Vagina (tissue), 2 donors: ENCODE data around the gene OGT. TPM values are rescaled to one million over a fixed set of nuclear protein-coding genes. Genes with fewer than 3 reads are reported as not detected.
"Not testable (repeated sequence)": the region's sequence is repeated elsewhere in the genome, so short reads cannot be mapped to it uniquely, and the experiment has no call there.

Source experiments
- DNase-seq, 2 donors: peaks; one replicate each; pipeline ENCODE4 v3.0.0-alpha.2; 2017; ENCODE audit errors: extremely low spot score in 2 of 2
- H3K27ac ChIP-seq: fragments of 200-600 bp; sonication (generic); one replicate; pipeline ENCODE4 v1.5.1; 2019
- H3K27me3 ChIP-seq: fragments of 200-600 bp; sonication (generic); one replicate; pipeline ENCODE4 v1.5.1; 2019
- H3K36me3 ChIP-seq, 2 donors: fragments of 200-600 bp; sonication (generic); one replicate each; pipeline ENCODE4 v1.5.1; 2017 to 2019
- H3K4me1 ChIP-seq: fragments of 200-600 bp; sonication (generic); one replicate; pipeline ENCODE4 v1.5.1; 2019
- H3K4me3 ChIP-seq, 2 donors: fragments of 200-600 bp; sonication (generic); 1 replicate in 1 of 2; 2 replicates in 1 of 2; pipeline ENCODE4 v1.5.1; 2016 to 2019
- H3K9me3 ChIP-seq: fragments of 200-600 bp; sonication (generic); one replicate; pipeline ENCODE4 v1.5.1; 2019
- POLR2A ChIP-seq, 2 donors: fragments of 450-650 bp; IDR thresholded peaks; one replicate each; pipeline ENCODE4 v1.6.1; 2017; ENCODE audit warnings: antibody characterized with exemption in 2 of 2, mild to moderate bottlenecking in 2 of 2, moderate library complexity in 2 of 2
- POLR2AphosphoS5 ChIP-seq, 2 donors: sonication (generic); formaldehyde crosslinking; IDR thresholded peaks; one replicate each; pipeline ENCODE4 v1.9.0; 2017; ENCODE audit warnings: antibody characterized with exemption in 2 of 2, mild to moderate bottlenecking in 2 of 2, low read depth in 1 of 2; ENCODE audit not compliant: insufficient read depth in 1 of 2
- intact Hi-C: fragments of 100-400 bp; cut with DNase I; formaldehyde crosslinking; loops from one replicate; pipeline ENCODE4 v1.15.1; 2023
- total RNA-seq: library from RNA; depleted of rRNA; stranded (reverse); fragments of >200 nt; gene quantifications from one replicate; pipeline ENCODE4 v1.2.3, GENCODE V29; 2016
- TF ChIP-seq, protein P1 (sequence below), 3 experiments: fragments of 450-650 bp in 2 of 3; fragments of 200-600 bp in 1 of 3; sonication (generic) in 1 of 3; IDR thresholded peaks; one replicate each; pipeline ENCODE4 v1.5.1; 2017 to 2019; ENCODE audit warnings: antibody characterized with exemption in 3 of 3, mild to moderate bottlenecking in 2 of 3, moderate library complexity in 2 of 3

OGT gene
- total RNA-seq, 1 donor from 2014 or later: 173 TPM

DNA sequence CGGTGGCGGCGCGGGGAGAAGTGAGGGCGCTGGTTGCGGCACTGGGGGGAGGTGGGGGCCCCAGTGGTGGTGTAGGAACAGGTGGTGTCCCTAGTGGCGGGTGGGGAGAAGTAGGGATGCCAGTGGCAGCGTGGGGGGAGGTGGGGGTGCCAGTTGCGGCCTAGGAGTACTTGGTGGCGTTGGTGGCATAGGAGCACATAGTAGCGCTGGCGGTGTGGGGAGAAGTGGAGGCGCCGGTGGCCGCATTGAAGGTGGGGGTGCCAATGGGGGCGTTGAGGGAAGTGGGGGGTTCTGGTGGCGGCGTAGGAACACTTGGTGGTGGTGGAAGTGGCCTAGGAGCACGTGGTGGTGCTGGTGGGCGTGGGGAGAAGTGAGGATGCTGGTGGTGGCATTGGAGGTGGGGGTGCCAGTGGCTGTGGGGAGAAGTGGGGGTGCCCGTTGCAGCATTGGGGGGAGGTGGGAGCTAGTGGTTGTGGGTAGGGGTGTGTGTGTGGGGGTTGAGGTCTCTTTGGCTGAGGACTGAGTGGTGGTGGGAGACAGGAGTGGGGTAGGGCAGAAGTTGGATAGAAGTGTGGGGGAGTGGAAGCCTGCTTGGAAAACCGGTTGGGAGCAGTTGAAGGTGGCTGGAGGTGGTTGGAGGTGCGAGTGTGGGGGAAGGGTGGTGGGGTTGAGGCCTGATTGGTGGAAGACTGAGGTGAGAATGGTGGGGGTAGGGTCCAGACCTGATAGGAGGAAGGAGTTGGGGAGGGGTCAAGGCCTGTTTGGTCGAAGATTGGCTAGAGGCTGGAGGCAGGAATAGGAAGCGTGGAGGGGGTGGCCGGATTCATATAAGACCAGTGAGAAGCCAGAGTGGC lies 46.5 kb downstream of the OGT start:
- TF ChIP-seq, protein P1, sequence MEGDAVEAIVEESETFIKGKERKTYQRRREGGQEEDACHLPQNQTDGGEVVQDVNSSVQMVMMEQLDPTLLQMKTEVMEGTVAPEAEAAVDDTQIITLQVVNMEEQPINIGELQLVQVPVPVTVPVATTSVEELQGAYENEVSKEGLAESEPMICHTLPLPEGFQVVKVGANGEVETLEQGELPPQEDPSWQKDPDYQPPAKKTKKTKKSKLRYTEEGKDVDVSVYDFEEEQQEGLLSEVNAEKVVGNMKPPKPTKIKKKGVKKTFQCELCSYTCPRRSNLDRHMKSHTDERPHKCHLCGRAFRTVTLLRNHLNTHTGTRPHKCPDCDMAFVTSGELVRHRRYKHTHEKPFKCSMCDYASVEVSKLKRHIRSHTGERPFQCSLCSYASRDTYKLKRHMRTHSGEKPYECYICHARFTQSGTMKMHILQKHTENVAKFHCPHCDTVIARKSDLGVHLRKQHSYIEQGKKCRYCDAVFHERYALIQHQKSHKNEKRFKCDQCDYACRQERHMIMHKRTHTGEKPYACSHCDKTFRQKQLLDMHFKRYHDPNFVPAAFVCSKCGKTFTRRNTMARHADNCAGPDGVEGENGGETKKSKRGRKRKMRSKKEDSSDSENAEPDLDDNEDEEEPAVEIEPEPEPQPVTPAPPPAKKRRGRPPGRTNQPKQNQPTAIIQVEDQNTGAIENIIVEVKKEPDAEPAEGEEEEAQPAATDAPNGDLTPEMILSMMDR (IDR thresholded peaks at IDR 0.05): no peak
- TF ChIP-seq POLR2AphosphoS5 (IDR thresholded peaks at IDR 0.05; ENCODE audit: insufficient read depth in 1 of 2, low read depth in 1 of 2): no peak
- TF ChIP-seq POLR2A (IDR thresholded peaks at IDR 0.05): no peak
- H3K27me3 ChIP-seq: no peaks in the 10 kb centered on the region
- no peaks in the 10 kb centered on the region for H3K4me1 ChIP-seq
- no peak overlapping the region for H3K27ac ChIP-seq
- no peak overlapping the region for H3K4me3 ChIP-seq
- no peaks in the 10 kb centered on the region for H3K9me3 ChIP-seq
- H3K36me3 ChIP-seq: no peaks in the 10 kb centered on the region
- intact Hi-C loops: no loop called here
- no peak for DNase-seq

DNA sequence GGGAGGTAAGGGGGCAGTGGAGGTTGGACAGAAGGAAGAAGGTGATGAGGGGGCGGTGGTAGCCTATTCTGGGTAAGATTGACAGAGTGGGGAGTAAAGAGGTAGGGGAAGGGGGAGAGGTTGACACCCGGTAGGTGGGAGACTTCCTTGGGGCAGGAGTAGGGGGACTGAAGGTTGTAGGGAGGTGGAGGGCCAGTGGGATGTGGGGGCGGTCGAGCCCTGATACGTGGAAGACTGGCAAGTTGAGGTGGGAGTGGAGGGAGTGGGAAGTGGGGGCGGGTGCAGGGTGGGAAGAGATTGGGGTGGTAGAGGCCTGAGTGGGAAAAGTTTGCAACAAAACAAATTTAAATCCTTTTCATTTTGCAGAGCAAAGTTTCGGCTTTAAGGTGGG lies 47.1 kb downstream of the OGT start:
- Histone ChIP-seq H3K4me3 (no peak overlapping the region), H3K4me1 (no peaks in the 10 kb centered on the region), H3K9me3 (no peaks in the 10 kb centered on the region), H3K27ac (no peak overlapping the region), H3K27me3 (no peaks in the 10 kb centered on the region), H3K36me3 (no peaks in the 10 kb centered on the region)
- DNase-seq: no peak
- intact Hi-C loops: no loop called here
- TF ChIP-seq POLR2A (IDR thresholded peaks at IDR 0.05) (no peak), POLR2AphosphoS5 (IDR thresholded peaks at IDR 0.05; ENCODE audit: insufficient read depth in 1 of 2, low read depth in 1 of 2) (no peak)
- TF ChIP-seq, protein P1 (IDR thresholded peaks at IDR 0.05): no peak

DNA sequence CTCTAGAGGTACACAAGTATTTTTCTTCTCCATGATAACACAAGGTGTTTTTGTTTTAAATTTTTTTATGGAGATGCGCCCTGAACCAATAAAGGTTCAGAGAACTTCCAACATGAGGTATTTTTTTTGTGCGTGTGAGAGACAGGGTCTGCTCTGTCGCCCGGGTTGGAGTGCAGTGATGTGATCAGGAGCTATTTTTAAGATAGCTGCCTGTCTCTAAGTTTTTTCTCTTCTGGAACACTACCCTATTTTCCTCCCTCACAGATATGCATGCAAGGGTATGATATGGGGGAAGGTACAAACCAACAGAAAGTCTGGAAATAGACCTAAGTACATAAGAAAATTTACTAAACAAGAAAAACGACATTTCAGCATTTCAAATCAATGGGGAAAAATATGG lies 48.3 kb downstream of the OGT start:
- no peak overlapping the region for H3K27ac ChIP-seq
- no peaks in the 10 kb centered on the region for H3K9me3 ChIP-seq
- H3K36me3 ChIP-seq: no peaks in the 10 kb centered on the region
- intact Hi-C loops: no loop called here
- H3K4me1 ChIP-seq: no peaks in the 10 kb centered on the region
- TF ChIP-seq, protein P1 (IDR thresholded peaks at IDR 0.05): no peak
- TF ChIP-seq POLR2A (IDR thresholded peaks at IDR 0.05) (no peak), POLR2AphosphoS5 (IDR thresholded peaks at IDR 0.05; ENCODE audit: insufficient read depth in 1 of 2, low read depth in 1 of 2) (no peak)
- no peaks in the 10 kb centered on the region for H3K27me3 ChIP-seq
- no peak for DNase-seq
- no peak overlapping the region for H3K4me3 ChIP-seq

DNA sequence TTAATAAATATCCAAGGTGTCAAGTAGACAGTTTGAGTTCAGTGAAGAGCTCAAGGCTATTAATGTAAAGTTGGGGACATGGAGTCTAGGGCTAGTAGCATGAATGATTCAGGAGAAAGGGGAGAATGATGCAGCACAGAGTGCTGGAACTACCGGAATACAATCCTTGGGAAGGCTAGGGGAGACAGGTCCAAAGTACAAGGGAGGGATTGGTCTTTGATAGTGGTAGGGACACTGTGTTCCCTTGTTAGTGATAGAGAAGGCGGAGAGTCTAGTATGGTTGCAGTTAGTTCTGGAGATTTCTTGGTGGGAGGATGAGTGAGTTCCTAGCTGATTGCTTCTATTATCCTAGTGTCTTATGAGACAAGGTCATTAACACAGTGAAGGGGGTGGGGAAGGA lies 54.0 kb downstream of the OGT start:
- intact Hi-C loops: no loop called here
- Histone ChIP-seq H3K36me3 (no peaks in the 10 kb centered on the region), H3K4me3 (no peak overlapping the region), H3K4me1 (no peaks in the 10 kb centered on the region), H3K9me3 (no peaks in the 10 kb centered on the region), H3K27ac (no peak overlapping the region), H3K27me3 (no peaks in the 10 kb centered on the region)
- TF ChIP-seq POLR2AphosphoS5 (IDR thresholded peaks at IDR 0.05; ENCODE audit: insufficient read depth in 1 of 2, low read depth in 1 of 2): no peak
- no peak for DNase-seq

DNA sequence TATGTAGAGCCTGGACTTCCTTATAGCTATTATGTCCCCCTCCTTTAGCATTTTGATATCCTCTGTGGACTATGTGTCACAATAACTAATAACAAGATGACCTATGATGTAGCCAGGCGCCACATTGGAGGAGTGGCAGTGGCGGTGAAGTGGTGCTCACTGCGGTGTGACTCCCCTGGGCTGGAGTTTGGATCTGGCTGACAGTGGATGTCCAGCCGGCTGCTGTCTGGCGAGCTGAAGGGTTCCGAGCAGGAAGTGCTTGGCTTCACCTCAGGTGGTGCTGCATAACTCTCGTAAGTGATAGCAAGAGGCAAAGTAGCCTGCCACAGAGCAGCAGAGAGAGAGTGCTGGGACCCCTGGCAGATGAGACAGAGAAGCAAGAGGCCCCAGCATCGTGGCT lies 60.3 kb downstream of the OGT start:
- H3K36me3 ChIP-seq, DNase-seq, H3K27ac ChIP-seq, H3K27me3 ChIP-seq, intact Hi-C loops, H3K4me3 ChIP-seq, H3K4me1 ChIP-seq, H3K9me3 ChIP-seq: not testable (repeated sequence)

DNA sequence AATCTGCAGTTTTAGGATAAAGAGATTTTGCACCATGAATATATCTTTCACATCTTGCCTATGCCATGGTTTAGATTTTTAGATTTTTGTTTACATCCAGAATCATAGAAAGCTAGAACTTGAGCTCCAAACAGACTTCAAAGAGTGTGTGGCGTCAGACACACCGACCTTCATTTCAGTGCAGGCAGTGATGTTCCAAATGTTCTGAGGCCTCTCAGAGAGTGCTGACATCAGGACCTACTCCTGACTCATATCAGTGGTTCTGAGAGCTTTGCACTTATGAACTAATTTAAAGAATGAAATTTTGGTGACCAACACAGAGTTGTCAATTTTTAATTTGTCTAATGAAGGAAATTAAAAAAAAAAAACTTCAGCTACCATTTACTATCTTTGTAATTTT lies 67.1 kb downstream of the OGT start:
- no peak for DNase-seq
- TF ChIP-seq, protein P1 (IDR thresholded peaks at IDR 0.05): no peak
- TF ChIP-seq POLR2A (IDR thresholded peaks at IDR 0.05): no peak
- TF ChIP-seq POLR2AphosphoS5 (IDR thresholded peaks at IDR 0.05; ENCODE audit: insufficient read depth in 1 of 2, low read depth in 1 of 2): no peak
- Histone ChIP-seq H3K4me1 (no peaks in the 10 kb centered on the region), H3K27me3 (no peaks in the 10 kb centered on the region), H3K4me3 (no peak overlapping the region), H3K27ac (no peak overlapping the region), H3K36me3 (peaks cover 0 to 3% of the 10 kb centered on the region in 2 donors), H3K9me3 (no peaks in the 10 kb centered on the region)
- intact Hi-C loops: no loop called here
